Renal cortical epithelial cell (primary cell): Measurements from ENCODE around the gene ITPR2. TPM values are rescaled to one million over a fixed set of nuclear protein-coding genes. Genes with fewer than 3 reads are reported as not detected.
"Not testable (repeated sequence)": the region's sequence is repeated elsewhere in the genome, so short reads cannot be mapped to it uniquely, and the experiment has no call there.

Experiments used
- DNase-seq: peaks from one replicate; pipeline ENCODE4 v3.0.0-alpha.2; 2011; ENCODE audit warnings: low read depth
- total RNA-seq: library from RNA; depleted of rRNA; stranded (reverse); fragments of >200 nt; gene quantifications from 2 replicates; pipeline ENCODE4 v1.2.3, GENCODE V29; 2014

The ITPR2 gene
- total RNA-seq, 1 donor from 2014 or later: 51.6 TPM

DNA sequence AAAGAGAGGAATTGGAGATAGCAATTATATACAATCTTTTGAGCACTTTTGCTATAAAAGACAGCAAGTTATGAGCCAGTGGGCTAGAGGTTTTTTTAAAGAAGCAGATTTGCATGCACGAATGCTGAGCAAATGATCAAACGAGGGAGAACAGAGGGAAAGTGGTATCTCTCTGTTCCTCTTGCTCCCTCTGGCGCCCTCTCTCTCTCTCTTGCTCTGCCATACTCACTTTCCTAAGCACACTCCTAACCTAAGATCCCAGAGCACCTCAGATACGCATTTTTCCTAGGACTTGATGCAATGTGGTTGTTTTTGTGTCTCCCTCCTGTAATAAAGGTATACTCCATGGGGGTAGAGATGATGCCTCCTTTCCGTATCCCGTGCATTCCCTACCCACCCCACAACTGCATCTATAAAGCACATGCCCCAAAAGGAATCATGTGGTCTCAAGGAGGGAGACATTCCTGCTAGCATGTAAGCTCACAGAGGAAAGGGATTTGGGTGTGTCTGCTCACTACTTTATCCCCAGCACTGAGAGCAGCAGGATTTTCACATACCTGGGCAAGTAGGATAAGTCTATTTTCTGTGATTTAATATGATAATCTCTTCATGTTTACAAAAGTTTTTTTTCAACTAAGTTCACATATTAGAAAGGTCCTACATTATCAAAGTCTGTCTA, 367.4 kb downstream of the ITPR2 start:
- no peak for DNase-seq

DNA sequence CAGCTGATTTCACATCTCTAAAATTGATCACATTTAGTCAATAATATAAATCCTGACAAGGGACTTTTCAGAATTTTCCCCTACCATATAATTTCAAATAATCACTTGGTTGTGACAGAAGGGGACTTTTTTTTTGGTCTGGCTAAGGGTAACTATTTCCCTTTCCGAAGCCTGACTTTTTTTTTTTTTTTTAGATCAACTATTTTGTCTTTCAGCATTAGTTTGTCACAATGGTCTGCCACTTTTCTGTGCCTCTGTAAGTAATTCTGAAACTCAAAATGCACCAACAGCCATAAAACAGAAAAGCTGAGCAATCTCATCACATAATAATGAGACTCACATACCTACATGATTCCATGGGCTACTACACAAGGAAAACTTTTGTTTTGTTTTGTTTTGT, 371.2 kb downstream of the ITPR2 start:
- no peak for DNase-seq

DNA sequence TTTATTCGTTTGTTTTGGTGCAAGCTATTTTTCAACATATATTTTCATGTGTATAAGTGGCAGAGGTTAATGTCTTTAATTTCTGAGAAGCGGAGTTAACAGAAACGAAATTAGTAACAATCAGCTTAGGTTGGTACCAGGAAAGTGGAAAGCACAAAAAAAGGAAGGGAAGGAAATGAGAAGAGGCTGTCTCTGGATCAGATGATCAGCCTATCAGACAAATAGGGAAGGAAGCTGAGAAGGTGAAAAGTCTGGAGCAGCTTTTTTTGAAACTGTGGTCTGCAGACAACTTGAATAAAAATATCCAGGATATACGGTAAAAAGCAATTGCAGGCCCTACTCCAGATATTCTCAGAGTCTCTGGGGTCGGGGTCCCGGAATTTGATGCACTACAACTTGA, 372.6 kb downstream of the ITPR2 start:
- no peak for DNase-seq

GRCh38 chr12:26455936-26456574, 376.9 kb downstream of the ITPR2 start:
- DNase-seq: no peak

DNA sequence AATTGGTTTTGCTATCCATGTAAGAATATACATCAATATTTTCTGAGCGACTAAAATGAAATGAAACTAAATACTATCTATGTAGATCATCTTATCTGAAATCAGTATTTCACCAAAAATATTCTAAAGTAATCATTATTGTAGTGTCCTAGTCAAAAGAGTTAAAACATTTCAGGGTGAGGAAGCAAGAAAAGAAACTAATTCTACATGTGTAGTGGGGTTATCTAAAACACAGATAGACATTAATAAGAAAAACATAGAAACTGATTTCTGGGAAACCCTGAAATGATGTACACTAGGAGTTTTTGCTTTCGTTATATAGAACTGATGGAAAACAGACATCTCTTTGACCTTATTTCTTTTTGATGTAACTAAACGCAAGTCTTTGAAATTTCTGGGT, 379.7 kb downstream of the ITPR2 start:
- no peak for DNase-seq

DNA sequence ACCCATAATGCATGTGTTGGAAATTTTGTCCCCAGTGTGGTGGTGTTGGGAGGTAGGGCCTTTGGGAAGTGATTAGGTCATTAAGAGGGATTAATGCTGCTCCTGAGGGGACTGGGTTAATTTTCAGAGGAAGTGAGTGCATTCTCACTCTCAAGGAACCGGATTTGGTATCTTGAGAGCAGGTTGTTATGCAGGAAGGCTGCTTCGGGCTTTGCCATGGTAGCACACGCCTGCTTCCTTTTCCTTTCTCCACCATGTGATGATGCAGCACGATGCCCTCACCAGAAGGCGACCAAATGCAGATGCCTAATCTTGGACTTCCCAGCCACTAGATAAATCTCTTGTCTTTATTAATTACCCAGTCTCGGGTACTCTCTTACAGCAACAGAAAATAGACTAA, 380.5 kb downstream of the ITPR2 start:
- no peak for DNase-seq

GRCh38 chr12:26451763-26452162, 381.2 kb downstream of the ITPR2 start:
- DNase-seq: no peak

DNA sequence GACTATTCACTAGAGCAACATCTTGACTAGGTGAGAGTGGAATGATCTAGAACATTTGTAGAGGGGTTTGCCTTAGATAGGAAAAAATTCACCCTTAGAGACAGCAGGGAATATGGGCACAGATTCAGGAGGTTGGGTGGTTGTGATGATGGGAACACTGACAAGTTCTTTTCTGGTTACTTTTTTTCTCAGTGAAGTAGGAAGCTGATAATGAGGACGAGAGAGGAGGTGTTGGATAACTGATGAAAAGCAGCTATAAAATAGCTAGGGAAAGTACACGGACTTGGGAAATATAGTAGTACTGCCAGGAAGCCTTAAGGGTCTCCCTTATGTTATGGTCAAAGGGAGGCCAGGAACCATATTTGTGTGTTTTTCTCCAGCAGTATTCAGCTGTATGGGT, 387.1 kb downstream of the ITPR2 start:
- DNase-seq: no peak

DNA sequence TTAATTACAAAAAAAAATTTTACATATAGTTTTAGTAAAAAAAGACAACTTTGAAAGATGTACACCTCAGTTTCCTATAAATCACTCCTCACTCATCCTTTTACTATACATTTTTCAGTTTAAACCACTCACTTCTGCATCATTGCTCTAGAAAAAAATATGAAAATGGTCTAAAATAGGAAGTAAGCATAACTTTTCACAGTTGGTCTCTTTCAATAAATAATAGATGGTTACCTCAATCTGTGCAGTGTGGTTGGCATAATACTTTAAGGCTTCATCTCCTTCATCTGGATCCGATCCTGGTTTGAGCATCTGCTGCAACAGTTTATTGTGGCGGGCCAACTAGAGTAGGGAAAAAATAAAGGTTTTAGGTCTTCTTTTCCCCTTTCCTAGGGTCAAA, 389.7 kb downstream of the ITPR2 start:
- no peak for DNase-seq

DNA sequence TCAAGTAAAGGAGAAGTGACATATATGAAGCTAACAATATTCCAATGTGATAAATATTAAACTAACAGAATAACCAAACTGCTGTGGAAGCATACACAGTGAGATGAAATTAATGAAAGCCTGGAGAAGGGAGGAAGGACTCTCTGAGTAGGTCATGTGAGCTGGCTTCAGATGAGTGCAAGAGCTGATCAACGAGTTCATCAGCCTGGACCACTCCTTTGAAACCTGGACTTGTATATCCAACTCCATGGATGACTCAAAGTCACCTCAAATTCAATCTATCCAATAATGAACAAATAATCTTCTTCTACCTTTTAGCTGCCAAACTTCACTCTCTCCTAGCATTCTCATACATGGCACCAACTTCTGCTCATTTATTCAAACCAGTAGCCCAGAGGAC, 391.6 kb downstream of the ITPR2 start:
- no peak for DNase-seq

DNA sequence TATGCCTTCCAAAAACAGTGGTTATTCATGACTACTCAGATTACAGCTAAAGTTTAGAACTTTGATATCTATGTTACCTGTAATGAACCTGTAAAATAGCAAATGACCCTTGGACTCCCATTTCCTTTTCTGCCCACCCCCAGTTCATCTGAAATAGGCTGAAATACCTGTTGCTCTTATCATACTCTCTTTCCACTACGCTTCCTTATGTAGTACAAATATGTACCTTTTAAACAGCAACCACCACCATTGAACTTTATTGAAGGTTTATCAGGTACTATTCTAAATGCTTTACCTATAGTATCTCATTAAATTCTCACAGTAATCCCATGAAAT, 398.0 kb downstream of the ITPR2 start:
- DNase-seq: no peak

DNA sequence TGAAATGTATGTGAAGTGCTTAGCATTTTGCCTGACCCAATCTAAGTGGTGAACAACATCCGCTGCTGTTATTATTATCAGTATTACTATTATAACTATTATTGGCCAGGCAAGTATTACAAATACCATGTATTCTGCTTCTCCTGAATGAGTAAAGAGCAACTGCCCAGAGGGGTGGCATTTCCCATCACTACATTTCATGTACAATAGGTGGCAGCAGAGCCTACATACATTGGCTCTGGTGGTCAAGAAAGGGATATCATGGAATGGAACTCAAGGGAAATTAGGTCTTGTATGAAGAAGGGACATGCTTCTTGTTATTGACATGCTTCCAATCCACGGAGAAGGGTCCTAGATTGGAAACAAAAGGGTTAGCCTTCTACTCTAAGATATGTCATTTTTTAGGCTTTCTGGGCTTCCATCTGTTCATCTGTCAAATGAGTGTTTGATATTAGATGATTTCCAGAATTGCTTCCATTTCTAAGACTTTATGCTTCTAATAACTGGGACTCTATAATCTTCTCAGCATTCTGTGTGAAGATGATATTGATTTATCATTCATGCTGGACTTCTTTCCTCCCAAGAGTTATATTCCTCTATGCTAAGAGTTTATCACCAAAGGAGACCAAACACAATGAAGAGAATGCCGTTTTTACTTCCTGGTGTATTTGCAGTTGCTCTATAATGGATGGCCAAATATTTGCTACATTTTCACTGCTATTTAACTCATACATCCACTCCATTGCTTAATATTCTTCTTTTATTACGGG, 398.5 kb downstream of the ITPR2 start:
- DNase-seq: peak; percentile 74

DNA sequence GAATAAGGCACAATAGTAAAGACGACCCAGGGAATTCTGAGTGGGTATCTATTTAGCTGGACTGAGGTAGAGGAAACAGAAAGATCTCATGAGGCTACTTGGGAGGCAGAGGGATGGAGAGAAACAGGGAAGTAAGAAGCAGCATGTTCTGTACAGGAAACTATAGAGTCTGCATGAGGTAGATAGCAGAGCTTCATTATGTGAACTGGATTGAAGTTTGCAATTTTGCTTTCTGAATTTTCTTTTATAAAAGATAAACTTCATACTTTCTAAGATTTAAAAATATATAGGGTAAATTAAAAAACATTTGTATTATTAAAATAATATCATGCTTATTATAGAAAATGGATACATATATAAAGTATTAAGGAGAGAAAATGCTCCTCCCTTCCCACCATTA, 399.3 kb downstream of the ITPR2 start:
- not testable (repeated sequence) for DNase-seq

- no peak for DNase-seq
Observed at GRCh38 chr12:26431211-26431610, 401.8 kb downstream of the ITPR2 start.

GRCh38 chr12:26430596-26430995, 402.4 kb downstream of the ITPR2 start:
- not testable (repeated sequence) for DNase-seq

DNA sequence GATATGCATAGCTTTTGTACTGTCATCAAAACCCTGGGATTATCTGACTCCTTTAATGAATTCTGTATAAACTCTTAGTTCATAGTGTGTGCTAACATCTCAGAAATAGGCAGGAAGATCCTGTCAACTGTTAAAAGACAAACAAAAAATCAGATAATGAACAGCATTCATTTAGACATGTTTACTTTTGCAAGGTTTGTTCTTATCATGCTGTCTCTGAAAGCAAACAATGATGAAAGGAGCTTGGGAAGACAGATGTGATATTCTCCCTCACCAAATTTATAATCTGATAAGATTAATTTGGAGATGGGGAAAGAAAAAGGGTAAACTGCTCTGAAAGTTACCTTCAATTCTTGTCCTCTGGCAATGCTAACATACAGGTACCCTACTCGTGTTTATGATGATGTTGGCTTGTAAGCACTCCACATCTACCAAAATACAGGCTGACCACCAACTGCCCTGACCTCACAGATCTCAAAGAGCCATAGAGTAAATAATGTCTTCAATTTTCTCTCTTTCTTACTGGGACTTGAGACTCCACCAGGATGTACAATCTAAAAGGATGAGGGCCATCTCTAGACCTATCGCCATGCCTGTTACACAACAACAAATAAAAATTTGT, 403.8 kb downstream of the ITPR2 start:
- no peak for DNase-seq

DNA sequence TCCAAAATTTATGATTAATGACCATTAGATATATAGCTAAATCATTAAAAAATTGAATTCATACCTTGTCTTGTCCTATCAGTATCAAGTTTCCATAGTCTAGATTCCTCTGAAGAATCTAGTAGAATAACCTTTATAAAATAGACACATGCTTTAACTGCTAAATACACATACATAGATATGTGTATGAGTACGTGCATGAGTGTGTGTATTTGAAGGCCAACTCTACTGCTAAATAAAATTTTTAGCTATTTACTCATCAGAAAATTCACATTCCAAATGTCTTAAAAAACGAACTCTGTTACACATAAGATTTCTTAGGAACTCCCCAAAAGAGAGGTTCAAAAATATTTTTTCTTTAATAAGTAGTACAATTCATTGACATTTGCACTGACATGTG, 404.6 kb downstream of the ITPR2 start:
- no peak for DNase-seq

DNA sequence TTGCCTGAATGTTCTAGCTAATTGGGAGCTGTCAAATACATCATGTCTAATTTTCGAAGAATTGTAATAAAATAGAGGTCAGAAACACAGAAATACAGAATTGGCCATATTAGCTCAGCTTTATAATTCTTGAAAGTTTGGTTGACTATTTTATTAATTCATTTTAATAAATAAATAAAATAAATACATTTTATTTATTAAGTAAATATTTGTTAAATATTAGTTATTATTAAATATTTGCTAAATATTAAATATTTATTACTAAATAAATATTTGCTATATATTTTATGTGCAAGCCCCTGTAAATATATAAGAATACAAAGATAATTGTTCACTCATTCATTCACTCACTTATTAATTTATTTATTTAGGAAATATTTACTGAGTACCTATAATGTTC, 406.3 kb downstream of the ITPR2 start:
- DNase-seq: no peak

- DNase-seq: no peak
Observed at GRCh38 chr12:26425587-26426260, 407.3 kb downstream of the ITPR2 start.

GRCh38 chr12:26422839-26423398, 410.1 kb downstream of the ITPR2 start:
- DNase-seq: no peak

- no peak for DNase-seq
Observed at GRCh38 chr12:26416550-26416949, 416.4 kb downstream of the ITPR2 start.

DNA sequence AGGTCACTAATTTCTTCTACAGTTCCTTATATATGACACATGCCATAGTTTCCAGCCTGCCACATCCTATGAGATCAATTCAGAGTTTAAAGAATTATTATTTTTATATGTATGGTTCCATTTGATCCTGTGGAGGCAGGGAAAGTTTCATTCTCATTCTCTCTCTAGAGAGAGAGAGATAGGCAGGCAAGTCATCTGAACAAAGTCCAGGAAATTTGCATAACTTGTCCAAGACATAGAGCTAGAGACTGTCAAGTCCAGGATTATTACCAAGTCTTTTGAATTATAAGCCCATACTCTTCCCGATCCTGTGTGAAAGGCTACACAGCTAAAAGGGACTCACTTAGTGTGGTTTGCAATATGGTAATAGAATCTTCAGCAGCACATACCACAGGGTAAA, 422.3 kb downstream of the ITPR2 start:
- peak; percentile 7 for DNase-seq
